Natural killer cell (primary cell): ENCODE data around the gene SERP2. TPM values are rescaled to one million over a fixed set of nuclear protein-coding genes. Genes with fewer than 3 reads are reported as not detected.

Source experiments
- ATAC-seq, 3 donors: fragments of 150-1000 bp in 2 of 3; fragments of 200-7000 bp in 1 of 3; cut with Tn5 transposase; 1 replicate in 1 of 3; 2 replicates in 2 of 3; pipeline ENCODE4 v1.10.0; 2021; ENCODE audit warnings: mild to moderate bottlenecking in 2 of 3, moderate library complexity in 2 of 3
- DNase-seq, 2 donors: peaks; one replicate each; pipeline versions ENCODE4 v3.0.0 to v3.0.0-alpha.2; 2013 to 2021; ENCODE audit warnings: mixed read lengths in 1 of 2
- H3K27ac ChIP-seq: one replicate; pipeline ENCODE4 v1.5.1; 2013; ENCODE audit warnings: mild to moderate bottlenecking, low read length
- H3K27me3 ChIP-seq: one replicate; pipeline ENCODE4 v1.6.1; 2013; ENCODE audit warnings: low read length; ENCODE audit not compliant: control insufficient read depth, insufficient read depth
- H3K36me3 ChIP-seq: one replicate; pipeline ENCODE4 v1.6.1; 2013; ENCODE audit warnings: low read length; ENCODE audit not compliant: control insufficient read depth, insufficient read depth
- H3K4me1 ChIP-seq: one replicate; pipeline ENCODE4 v1.6.1; 2013; ENCODE audit warnings: low read length; ENCODE audit not compliant: control insufficient read depth, insufficient read depth
- H3K4me3 ChIP-seq: one replicate; pipeline ENCODE4 v1.5.1; 2013; ENCODE audit warnings: low read length
- H3K9me3 ChIP-seq: one replicate; pipeline ENCODE4 v1.6.1; 2013; ENCODE audit warnings: low read length; ENCODE audit not compliant: control insufficient read depth, insufficient read depth
- H3K27ac Mint-ChIP-seq, 2 donors: one replicate each; pipeline ENCODE4 v1.8.0; 2022; ENCODE audit warnings: mild to moderate bottlenecking in 2 of 2, mixed read lengths in 2 of 2, moderate library complexity in 1 of 2
- H3K27me3 Mint-ChIP-seq, 2 donors: one replicate each; pipeline ENCODE4 v1.8.0; 2022; ENCODE audit warnings: low read depth in 2 of 2, mixed read lengths in 2 of 2
- H3K36me3 Mint-ChIP-seq: one replicate; pipeline ENCODE4 v1.8.0; 2022; ENCODE audit warnings: mixed read lengths
- H3K4me1 Mint-ChIP-seq, 2 donors: one replicate each; pipeline ENCODE4 v1.8.0; 2022; ENCODE audit warnings: mixed read lengths in 2 of 2
- H3K4me3 Mint-ChIP-seq: one replicate; pipeline ENCODE4 v1.8.0; 2022; ENCODE audit warnings: mild to moderate bottlenecking, moderate library complexity, mixed read lengths
- H3K9me3 Mint-ChIP-seq, 2 donors: one replicate each; pipeline ENCODE4 v1.8.0; 2022; ENCODE audit warnings: mixed read lengths in 2 of 2
- CTCF ChIP-seq: fragments of 200-600 bp; IDR thresholded peaks from one replicate; pipeline ENCODE4 v1.8.0; 2022; ENCODE audit warnings: antibody characterized with exemption
- WGBS: methylation state at CpG from one replicate; pipeline ENCODE4 v1.1.7; 2013; ENCODE audit warnings: missing lambda C conversion rate; ENCODE audit not compliant: insufficient coverage; 5-methylcytosine and 5-hydroxymethylcytosine counted together
- intact Hi-C: fragments of 100-400 bp; cut with micrococcal nuclease; formaldehyde crosslinking; loops from one replicate; pipeline ENCODE4 v1.14.2; 2022
- total RNA-seq, 4 donors: library from RNA; stranded (reverse); fragments of 120-200 nt in 1 of 4; gene quantifications; one replicate each; pipeline versions ENCODE4 v1.2.3 to v1.2.4, GENCODE V29; 2013 to 2022

The SERP2 gene
- total RNA-seq, 3 donors from 2014 or later (not counting 1 experiment from before 2014, with no cell fraction given): 2.0 to 4.1 (median 3.2) TPM

- 79% methylated on average over 3 of the region's 3 CpGs for WGBS
- H3K36me3 ChIP-seq: no peaks in the 10 kb centered on the region
- H3K27ac ChIP-seq: no peak overlapping the region
- H3K9me3 ChIP-seq: no peaks in the 10 kb centered on the region
- H3K27me3 Mint-ChIP-seq: no peaks in the 10 kb centered on the region
- H3K9me3 Mint-ChIP-seq: no peaks in the 10 kb centered on the region
- H3K36me3 Mint-ChIP-seq: no peaks in the 10 kb centered on the region
- no peak overlapping the region for H3K4me3 Mint-ChIP-seq
- H3K27ac Mint-ChIP-seq: no peak overlapping the region
- intact Hi-C loops: no loop called here
- H3K27me3 ChIP-seq: no peaks in the 10 kb centered on the region
- no peaks in the 10 kb centered on the region for H3K4me1 Mint-ChIP-seq
- ATAC-seq (no peak), DNase-seq (no peak)
- no peak overlapping the region for H3K4me3 ChIP-seq
- no peak for TF ChIP-seq CTCF
- no peaks in the 10 kb centered on the region for H3K4me1 ChIP-seq
These were observed 25.0 kb downstream of the SERP2 start for GRCh38 chr13:44398606-44399005.

- Mint-ChIP-seq H3K27ac (no peak overlapping the region), H3K9me3 (no peaks in the 10 kb centered on the region), H3K36me3 (no peaks in the 10 kb centered on the region), H3K4me3 (no peak overlapping the region), H3K4me1 (no peaks in the 10 kb centered on the region), H3K27me3 (peaks cover 0 to 2% of the 10 kb centered on the region in 2 donors)
- WGBS: 87% methylated on average over 3 of the region's 3 CpGs
- Histone ChIP-seq H3K9me3 (no peaks in the 10 kb centered on the region), H3K36me3 (no peaks in the 10 kb centered on the region), H3K4me1 (no peaks in the 10 kb centered on the region), H3K27me3 (no peaks in the 10 kb centered on the region), H3K27ac (no peak overlapping the region), H3K4me3 (no peak overlapping the region)
- no peak for DNase-seq
- no peak for ATAC-seq
- no peak for TF ChIP-seq CTCF
- intact Hi-C loops: no loop called here
These were observed 25.4 kb downstream of the SERP2 start for GRCh38 chr13:44399074-44399473.

GRCh38 chr13:44400736-44401135, 27.1 kb downstream of the SERP2 start:
- Mint-ChIP-seq H3K27ac (no peak overlapping the region), H3K27me3 (peaks cover 2 to 9% of the 10 kb centered on the region in 2 donors), H3K9me3 (no peaks in the 10 kb centered on the region), H3K4me3 (no peak overlapping the region), H3K36me3 (no peaks in the 10 kb centered on the region), H3K4me1 (peaks cover 0 to 5% of the 10 kb centered on the region in 2 donors)
- H3K4me1 ChIP-seq: no peaks in the 10 kb centered on the region
- no peak overlapping the region for H3K4me3 ChIP-seq
- no peak overlapping the region for H3K27ac ChIP-seq
- DNase-seq (no peak), ATAC-seq (no peak)
- intact Hi-C loops: no loop called here
- no peaks in the 10 kb centered on the region for H3K9me3 ChIP-seq
- H3K27me3 ChIP-seq: no peaks in the 10 kb centered on the region
- H3K36me3 ChIP-seq: no peaks in the 10 kb centered on the region
- no peak for TF ChIP-seq CTCF

GRCh38 chr13:44401577-44401976, 28.0 kb downstream of the SERP2 start:
- Mint-ChIP-seq H3K27ac (no peak overlapping the region), H3K4me3 (no peak overlapping the region), H3K4me1 (peaks cover 0 to 5% of the 10 kb centered on the region in 2 donors), H3K36me3 (no peaks in the 10 kb centered on the region), H3K9me3 (no peaks in the 10 kb centered on the region), H3K27me3 (peaks cover 9 to 10% of the 10 kb centered on the region in 2 donors)
- Histone ChIP-seq H3K9me3 (no peaks in the 10 kb centered on the region), H3K27ac (no peak overlapping the region), H3K36me3 (no peaks in the 10 kb centered on the region), H3K4me3 (no peak overlapping the region), H3K4me1 (no peaks in the 10 kb centered on the region), H3K27me3 (no peaks in the 10 kb centered on the region)
- WGBS: 100% methylated on average over 2 of the region's 2 CpGs
- ATAC-seq (no peak), DNase-seq (no peak)
- intact Hi-C loops: no loop called here
- no peak for TF ChIP-seq CTCF
